BLaER1 (cell line): ENCODE data around the gene NSUN6.
"Not testable (repeated sequence)": the region's sequence is repeated elsewhere in the genome, so short reads cannot be mapped to it uniquely, and the experiment has no call there.

ENCODE experiments used
- H3K27ac ChIP-seq: shearing (Covaris generic); formaldehyde crosslinking; 2 replicates; pipeline ENCODE4 v1.8.1; 2022
- H3K27me3 ChIP-seq: shearing (Covaris generic); formaldehyde crosslinking; 2 replicates; pipeline ENCODE4 v1.8.1; 2022
- H3K36me3 ChIP-seq: shearing (Covaris generic); formaldehyde crosslinking; 2 replicates; pipeline ENCODE4 v1.8.1; 2022
- H3K4me1 ChIP-seq: shearing (Covaris generic); formaldehyde crosslinking; 2 replicates; pipeline ENCODE4 v1.8.1; 2022
- H3K4me2 ChIP-seq: shearing (Covaris generic); formaldehyde crosslinking; 2 replicates; pipeline ENCODE4 v1.8.1; 2022
- H3K4me3 ChIP-seq: shearing (Covaris generic); formaldehyde crosslinking; 2 replicates; pipeline ENCODE4 v1.8.1; 2022
- H3K9ac ChIP-seq: shearing (Covaris generic); formaldehyde crosslinking; 2 replicates; pipeline ENCODE4 v1.8.1; 2022
- H3K9me3 ChIP-seq: shearing (Covaris generic); formaldehyde crosslinking; 2 replicates; pipeline ENCODE4 v1.8.1; 2022
- H4K20me1 ChIP-seq: shearing (Covaris generic); formaldehyde crosslinking; 2 replicates; pipeline ENCODE4 v1.8.1; 2022
- Cebpa-rat ChIP-seq: shearing (Covaris generic); IDR thresholded peaks from 2 replicates; pipeline ENCODE4 v1.8.1; 2022

Gene NSUN6

DNA sequence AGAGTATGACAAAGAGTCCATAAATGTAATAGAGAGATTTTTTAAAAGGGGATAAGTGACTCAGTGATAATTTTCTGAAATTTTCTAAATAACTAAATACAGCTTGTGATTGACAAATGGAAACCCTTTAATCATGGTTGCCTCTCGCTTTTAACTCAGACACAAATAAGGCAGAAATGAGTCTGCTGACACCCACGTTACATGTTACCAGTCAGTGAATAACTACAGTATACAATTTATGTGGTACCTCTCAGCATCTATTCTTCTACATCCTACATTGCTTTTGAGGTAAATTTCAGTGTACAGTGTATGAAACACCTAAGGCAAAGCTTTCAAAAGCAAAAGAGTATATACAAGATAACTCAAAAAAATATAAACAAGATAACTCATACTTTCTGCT, 4.2 kb downstream of the NSUN6 start:
- Histone ChIP-seq H3K9ac (no peak overlapping the region), H3K36me3 (peaks cover 26% of the 10 kb centered on the region), H3K4me1 (peaks cover 33% of the 10 kb centered on the region), H3K4me3 (no peak overlapping the region), H3K27me3 (no peaks in the 10 kb centered on the region), H4K20me1 (no peaks in the 10 kb centered on the region), H3K4me2 (no peak overlapping the region), H3K9me3 (no peaks in the 10 kb centered on the region), H3K27ac (no peak overlapping the region)
- no peak for TF ChIP-seq Cebpa-rat

- not testable (repeated sequence) for H3K9me3 ChIP-seq, H4K20me1 ChIP-seq, H3K4me3 ChIP-seq, H3K4me2 ChIP-seq, H3K4me1 ChIP-seq, H3K9ac ChIP-seq, H3K27ac ChIP-seq, H3K27me3 ChIP-seq
- H3K36me3 ChIP-seq = peaks cover 28% of the 10 kb centered on the region; the same call in 1 of the 2 replicates
These were observed 11.7 kb downstream of the NSUN6 start for GRCh38 chr10:18639719-18640118.

- not testable (repeated sequence) for H3K9me3 ChIP-seq, H3K9ac ChIP-seq, H3K4me3 ChIP-seq, H3K4me2 ChIP-seq, H3K4me1 ChIP-seq, H4K20me1 ChIP-seq, H3K27ac ChIP-seq, H3K27me3 ChIP-seq
- peaks cover 27% of the 10 kb centered on the region; the same call in 1 of the 2 replicates for H3K36me3 ChIP-seq
These were observed 14.0 kb downstream of the NSUN6 start for GRCh38 chr10:18637400-18637799.

DNA sequence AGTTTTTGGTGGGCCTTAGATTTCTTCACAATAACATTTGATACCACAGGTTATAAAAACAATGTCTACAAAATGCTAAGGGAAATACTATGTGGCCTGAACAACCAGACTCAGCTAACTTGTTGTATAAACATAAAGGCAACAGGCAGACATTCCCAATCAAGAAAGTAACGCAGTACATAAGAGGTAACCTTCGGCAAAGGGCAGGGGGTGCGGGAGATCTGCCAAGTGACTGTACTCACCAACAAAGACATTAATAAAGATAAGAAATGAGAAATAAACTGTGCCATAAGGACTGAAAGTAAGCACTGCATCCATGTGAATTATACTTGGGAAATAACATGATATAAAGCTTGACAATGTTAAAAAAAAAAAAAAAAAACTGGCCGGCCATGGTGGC, 15.4 kb downstream of the NSUN6 start:
- Histone ChIP-seq H3K27me3 (no peaks in the 10 kb centered on the region), H3K4me2 (no peak overlapping the region), H3K27ac (no peak overlapping the region), H4K20me1 (no peaks in the 10 kb centered on the region), H3K9ac (no peak overlapping the region), H3K4me1 (no peaks in the 10 kb centered on the region), H3K4me3 (no peak overlapping the region), H3K36me3 (peaks cover 18% of the 10 kb centered on the region; the same call in 1 of the 2 replicates), H3K9me3 (peaks cover 4% of the 10 kb centered on the region; the same call in 1 of the 2 replicates)
- TF ChIP-seq Cebpa-rat = no peak

GRCh38 chr10:18632500-18632899, 18.9 kb downstream of the NSUN6 start:
- not testable (repeated sequence) for H3K4me1 ChIP-seq, H3K4me2 ChIP-seq, H3K9me3 ChIP-seq, H3K9ac ChIP-seq, H3K27ac ChIP-seq, H3K27me3 ChIP-seq, H4K20me1 ChIP-seq, H3K4me3 ChIP-seq
- H3K36me3 ChIP-seq = peaks cover 15% of the 10 kb centered on the region; the same call in 1 of the 2 replicates

DNA sequence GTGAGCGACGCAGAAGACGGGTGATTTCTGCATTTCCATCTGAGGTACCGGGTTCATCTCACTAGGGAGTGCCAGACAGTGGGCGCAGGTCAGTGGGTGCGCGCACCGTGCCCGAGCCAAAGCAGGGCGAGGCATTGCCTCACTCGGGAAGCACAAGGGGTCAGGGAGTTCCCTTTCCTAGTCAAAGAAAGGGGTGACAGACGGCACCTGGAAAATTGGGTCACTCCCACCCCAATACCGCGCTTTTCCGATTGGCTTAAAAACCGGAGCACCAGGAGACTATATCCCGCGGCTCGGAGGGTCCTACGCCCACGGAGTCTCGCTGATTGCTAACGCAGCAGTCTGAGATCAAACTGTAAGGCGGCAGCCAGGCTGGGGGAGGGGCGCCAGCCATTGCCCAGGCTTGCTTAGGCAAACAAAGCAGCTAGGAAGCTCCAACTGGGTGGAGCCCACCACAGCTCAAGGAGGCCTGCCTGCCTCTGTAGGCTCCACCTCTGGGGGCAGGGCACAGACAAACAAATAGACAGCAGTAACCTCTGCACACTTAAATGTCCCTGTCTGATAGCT, 23.9 kb downstream of the NSUN6 start:
- Histone ChIP-seq H3K9ac (peak overlapping the region; percentile 86), H3K4me2 (peak overlapping the region; percentile 75), H3K4me3 (peak overlapping the region; percentile 68), H3K36me3 (peaks cover 11% of the 10 kb centered on the region), H3K27ac (peak overlapping the region; percentile 89)
- H3K27me3 ChIP-seq, H3K9me3 ChIP-seq, H4K20me1 ChIP-seq, H3K4me1 ChIP-seq: not testable (repeated sequence)

DNA sequence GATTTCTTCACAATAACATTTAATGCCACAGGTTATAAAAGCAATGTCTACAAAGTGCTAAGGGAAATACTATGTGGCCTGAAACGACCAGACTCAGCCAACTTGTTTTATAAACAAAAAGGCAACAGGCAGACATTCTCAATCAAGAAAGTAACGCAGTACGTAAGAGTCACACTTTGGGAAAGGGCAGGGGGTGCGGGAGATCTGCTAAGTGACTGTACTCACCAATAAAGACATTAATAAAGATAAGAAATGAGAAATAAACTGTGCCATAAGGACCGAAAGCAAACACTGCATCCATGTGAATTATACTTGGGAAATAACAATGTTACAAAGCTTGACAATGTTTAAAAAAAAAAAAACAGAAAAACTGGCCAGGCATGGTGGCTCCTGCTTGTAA, 25.5 kb downstream of the NSUN6 start:
- TF ChIP-seq Cebpa-rat = no peak
- H3K9me3 ChIP-seq = no peaks in the 10 kb centered on the region
- peaks cover 25% of the 10 kb centered on the region for H3K36me3 ChIP-seq
- no peaks in the 10 kb centered on the region for H3K27me3 ChIP-seq
- H3K4me2 ChIP-seq = peak overlapping the region; percentile 75; the same call in 1 of the 2 replicates
- H4K20me1 ChIP-seq = no peaks in the 10 kb centered on the region
- no peak overlapping the region for H3K9ac ChIP-seq
- peaks cover 10% of the 10 kb centered on the region for H3K4me1 ChIP-seq
- H3K27ac ChIP-seq = no peak overlapping the region
- no peak overlapping the region for H3K4me3 ChIP-seq

DNA sequence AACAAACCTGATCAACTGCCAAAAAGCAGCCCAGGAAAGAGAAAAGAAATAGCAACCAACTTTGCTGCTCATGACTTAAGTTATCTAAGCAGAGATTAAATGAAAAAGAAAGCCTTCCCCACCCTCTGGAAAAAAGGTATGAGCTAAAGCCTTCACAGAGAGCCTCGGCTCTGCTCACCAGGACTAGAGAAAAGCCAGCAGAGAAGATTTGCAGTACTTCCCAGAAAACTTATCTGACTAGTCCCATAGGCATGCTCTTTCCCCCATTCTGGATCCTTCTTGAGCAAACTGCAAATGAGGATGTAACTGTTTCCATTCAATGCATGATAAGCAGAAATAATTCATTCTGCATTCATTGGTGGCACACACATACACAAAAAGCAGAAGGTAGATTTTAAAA, 27.7 kb downstream of the NSUN6 start:
- H3K27me3 ChIP-seq, H3K4me2 ChIP-seq, H3K9ac ChIP-seq, H3K27ac ChIP-seq, H3K4me3 ChIP-seq, H4K20me1 ChIP-seq, H3K9me3 ChIP-seq, H3K4me1 ChIP-seq: not testable (repeated sequence)
- peaks cover 39% of the 10 kb centered on the region for H3K36me3 ChIP-seq

GRCh38 chr10:18620856-18621255, 30.5 kb downstream of the NSUN6 start:
- H3K27ac ChIP-seq = no peak overlapping the region
- H3K4me3 ChIP-seq = no peak overlapping the region
- H3K27me3 ChIP-seq = no peaks in the 10 kb centered on the region
- no peaks in the 10 kb centered on the region for H3K4me1 ChIP-seq
- no peak overlapping the region for H3K4me2 ChIP-seq
- H3K36me3 ChIP-seq = peaks cover 53% of the 10 kb centered on the region
- H3K9ac ChIP-seq = no peak overlapping the region
- H3K9me3 ChIP-seq = no peaks in the 10 kb centered on the region
- no peak for TF ChIP-seq Cebpa-rat
- no peaks in the 10 kb centered on the region for H4K20me1 ChIP-seq

DNA sequence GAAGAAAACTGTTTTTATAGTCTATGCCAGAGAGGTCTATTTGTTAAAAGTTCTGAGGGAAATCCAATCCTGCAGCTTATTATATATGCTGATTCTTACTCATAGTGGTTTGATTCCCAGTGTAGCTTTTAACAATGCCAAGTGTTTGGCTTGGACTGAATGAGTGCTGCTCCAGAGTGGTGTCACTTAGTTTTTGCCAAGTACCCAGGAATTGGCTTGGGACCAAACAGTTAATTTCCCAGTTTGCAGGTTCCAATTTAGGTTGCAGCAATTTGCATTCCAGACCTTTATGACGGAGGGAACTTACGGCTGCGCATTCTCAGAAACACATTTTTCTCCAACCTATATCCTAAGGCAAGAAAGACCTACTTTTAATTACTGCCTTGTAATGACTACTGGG, 32.4 kb downstream of the NSUN6 start:
- Histone ChIP-seq H3K4me2 (no peak overlapping the region), H3K27ac (no peak overlapping the region), H3K9ac (no peak overlapping the region), H3K36me3 (peaks cover 52% of the 10 kb centered on the region), H3K9me3 (no peaks in the 10 kb centered on the region), H3K4me3 (no peak overlapping the region), H4K20me1 (no peaks in the 10 kb centered on the region), H3K27me3 (no peaks in the 10 kb centered on the region), H3K4me1 (no peaks in the 10 kb centered on the region)
- TF ChIP-seq Cebpa-rat = no peak

DNA sequence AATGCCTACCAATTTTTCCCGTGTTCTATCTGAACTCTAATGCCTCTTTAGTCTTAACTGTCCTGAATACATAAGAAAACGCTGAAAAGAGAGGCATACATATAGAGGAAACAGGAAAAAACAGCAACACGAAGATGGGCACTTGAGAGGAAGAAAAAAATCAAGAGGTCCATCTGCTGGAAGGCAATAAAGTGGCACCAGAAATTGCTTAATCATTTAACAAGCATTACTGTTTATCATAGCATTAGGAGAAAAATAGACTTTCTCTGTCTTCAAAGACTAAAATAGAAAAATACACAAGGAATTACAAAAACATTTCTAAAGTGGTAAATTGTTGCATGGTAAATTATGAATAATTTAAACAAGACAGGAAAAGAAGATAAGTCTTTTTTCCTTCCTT, 35.0 kb downstream of the NSUN6 start:
- Histone ChIP-seq H4K20me1 (no peaks in the 10 kb centered on the region), H3K27me3 (no peaks in the 10 kb centered on the region), H3K27ac (no peak overlapping the region), H3K4me2 (no peak overlapping the region), H3K4me3 (no peak overlapping the region), H3K4me1 (no peaks in the 10 kb centered on the region), H3K36me3 (peaks cover 63% of the 10 kb centered on the region), H3K9me3 (no peaks in the 10 kb centered on the region), H3K9ac (no peak overlapping the region)
- no peak for TF ChIP-seq Cebpa-rat
